A204.1 (cell line): ENCODE measurements around the gene CDC23.

Experiments used
- FAIRE-seq: peaks from 2 replicates; lab custom pipeline; 2012; peaks lifted over from hg19 to GRCh38; lab: Jason Lieb, UNC

The CDC23 gene

GRCh38 chr5:138141734-138142133 is 71.4 kb downstream of the CDC23 start:
- FAIRE-seq: no peak

GRCh38 chr5:138140268-138140667 is 72.9 kb downstream of the CDC23 start:
- FAIRE-seq: no peak

GRCh38 chr5:138139781-138140090 is 73.4 kb downstream of the CDC23 start:
- no peak for FAIRE-seq

- no peak for FAIRE-seq
These were observed 74.0 kb downstream of the CDC23 start, which contains the start of gene NME5 for GRCh38 chr5:138138949-138139780. Gene NME5 (minus strand): TSS chr5:138139428. CDS start chr5:138138780, 648 bp downstream.
